Measurements from ENCODE around the gene CORO6.

- TF ChIP-seq EZH2 (IDR thresholded peaks at IDR 0.05; ENCODE audit: insufficient read depth, poor library complexity, severe bottlenecking): no peak
- no peak for TF ChIP-seq EZH2phosphoT487 (IDR thresholded peaks at IDR 0.05; ENCODE audit: insufficient read depth, low read depth)
Measured at GRCh38 chr17:29671661-29672060, 48.9 kb upstream of the CORO6 start.

All from GM23248 (cell line).